ENCODE measurements around the gene RGS3. TPM values are rescaled to one million over a fixed set of nuclear protein-coding genes. Genes with fewer than 3 reads are reported as not detected.

Gene RGS3
- total RNA-seq, 1 experiment from 2014 or later = 16.6 TPM

GRCh38 chr9:113454914-113455761 lies 8.4 kb upstream of the RGS3 start:
- Mint-ChIP-seq H3K4me1 (peaks cover 24% of the 10 kb centered on the region), H3K36me3 (no peaks in the 10 kb centered on the region), H3K4me3 (no peak overlapping the region), H3K9me3 (no peaks in the 10 kb centered on the region), H3K27me3 (ENCODE audit: low read depth) (no peaks in the 10 kb centered on the region), H3K27ac (peak overlapping the region; percentile 82)
- ChIA-PET CTCF (interaction anchor here (0.9 to 2.8 kb wide), 8 partner anchors 8 to 227 kb away, joined by 3 to 19 read pairs (median 8); partner anchors contain the start of gene RGS3), POLR2A (interaction anchor here (0.7 to 0.8 kb wide), 2 partner anchors 8 to 53 kb away, joined by 3 to 7 read pairs; no protein-coding TSS in a partner anchor)
- TF ChIP-seq NFE2L1 (CRISPR knock-in tag; IDR thresholded peaks at IDR 0.05) (peak; percentile 88), TP53 (CRISPR knock-in tag; IDR thresholded peaks at IDR 0.05) (no peak)
- ATAC-seq (peak; percentile 69), DNase-seq (ENCODE audit: low spot score) (no peak)

- TF ChIP-seq GRHL2 (CRISPR knock-in tag; IDR thresholded peaks at IDR 0.05; ENCODE audit: insufficient replicate concordance, severe bottlenecking) (no peak), EMX1 (CRISPR knock-in tag; IDR thresholded peaks at IDR 0.05) (no peak), TEAD4 (CRISPR knock-in tag; IDR thresholded peaks at IDR 0.05) (no peak), NR3C1 (CRISPR knock-in tag; conservative IDR thresholded peaks at IDR 0.05; ENCODE audit: low read depth) (no peak), PRDM15 (CRISPR knock-in tag; IDR thresholded peaks at IDR 0.05) (no peak), SMAD3 (CRISPR knock-in tag; IDR thresholded peaks at IDR 0.05; ENCODE audit: borderline replicate concordance) (no peak), CREM (CRISPR knock-in tag; IDR thresholded peaks at IDR 0.05) (no peak), FOXJ3 (CRISPR knock-in tag; IDR thresholded peaks at IDR 0.05; ENCODE audit: borderline replicate concordance) (no peak), GTF2I (CRISPR knock-in tag; conservative IDR thresholded peaks at IDR 0.05) (no peak)
- TF ChIP-seq, protein P1, sequence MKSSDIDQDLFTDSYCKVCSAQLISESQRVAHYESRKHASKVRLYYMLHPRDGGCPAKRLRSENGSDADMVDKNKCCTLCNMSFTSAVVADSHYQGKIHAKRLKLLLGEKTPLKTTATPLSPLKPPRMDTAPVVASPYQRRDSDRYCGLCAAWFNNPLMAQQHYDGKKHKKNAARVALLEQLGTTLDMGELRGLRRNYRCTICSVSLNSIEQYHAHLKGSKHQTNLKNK (CRISPR knock-in tag; IDR thresholded peaks at IDR 0.05) = no peak
- Mint-ChIP-seq H3K36me3 (no peaks in the 10 kb centered on the region), H3K4me1 (peaks cover 19% of the 10 kb centered on the region), H3K9me3 (no peaks in the 10 kb centered on the region), H3K27ac (no peak overlapping the region), H3K4me3 (no peak overlapping the region), H3K27me3 (ENCODE audit: low read depth) (no peaks in the 10 kb centered on the region)
- CTCF ChIA-PET = no interaction called here
- DNase-seq (ENCODE audit: low spot score) (no peak), ATAC-seq (no peak)
- POLR2A ChIA-PET = no interaction called here
Observed at GRCh38 chr9:113456235-113456634, 7.3 kb upstream of the RGS3 start.

GRCh38 chr9:113461285-113461684 lies 2.2 kb upstream of the RGS3 start:
- Mint-ChIP-seq H3K4me1 (peaks cover 25% of the 10 kb centered on the region), H3K27ac (no peak overlapping the region), H3K4me3 (no peak overlapping the region), H3K27me3 (ENCODE audit: low read depth) (peaks cover 40% of the 10 kb centered on the region), H3K9me3 (no peaks in the 10 kb centered on the region), H3K36me3 (no peaks in the 10 kb centered on the region)
- ChIA-PET POLR2A (no interaction called here), CTCF (no interaction called here)
- ATAC-seq (no peak), DNase-seq (ENCODE audit: low spot score) (no peak)
- TF ChIP-seq ZNF138 (CRISPR knock-in tag; conservative IDR thresholded peaks at IDR 0.05) = no peak
- no peak for TF ChIP-seq NFE2L1 (CRISPR knock-in tag; IDR thresholded peaks at IDR 0.05)
- TF ChIP-seq IRF2 (CRISPR knock-in tag; IDR thresholded peaks at IDR 0.05; ENCODE audit: borderline replicate concordance, low read depth) = no peak
- no peak for TF ChIP-seq FOXK1 (CRISPR knock-in tag; IDR thresholded peaks at IDR 0.05)
- TF ChIP-seq CREM (CRISPR knock-in tag; IDR thresholded peaks at IDR 0.05) = no peak
- no peak for TF ChIP-seq E2F1 (CRISPR knock-in tag; IDR thresholded peaks at IDR 0.05)
- no peak for TF ChIP-seq CREB1 (CRISPR knock-in tag; IDR thresholded peaks at IDR 0.05)
- TF ChIP-seq AR (CRISPR knock-in tag; IDR thresholded peaks at IDR 0.05) = no peak
- no peak for TF ChIP-seq MXD4 (CRISPR knock-in tag; IDR thresholded peaks at IDR 0.05; ENCODE audit: borderline replicate concordance)
- TF ChIP-seq GABPB1 (CRISPR knock-in tag; IDR thresholded peaks at IDR 0.05) = no peak
